K562 (cell line): Measurements from ENCODE around the gene UNC13A. TPM values are rescaled to one million over a fixed set of nuclear protein-coding genes. Genes with fewer than 3 reads are reported as not detected.
A peak's percentile ranks its signal among the peaks of the same experiment; 100 is the strongest.

Source experiments
- BRD9 ChIP-seq: fragments of 450-650 bp; IDR thresholded peaks from 2 replicates; pipeline ENCODE4 v1.6.1; 2018; ENCODE audit warnings: low read depth; ENCODE audit not compliant: partially characterized antibody
- CBX5 ChIP-seq: IDR thresholded peaks from 2 replicates; pipeline ENCODE4 v1.6.1; 2014; ENCODE audit warnings: low read depth, borderline replicate concordance
- ETS1 ChIP-seq: conservative IDR thresholded peaks from 2 replicates; pipeline ENCODE4 v1.6.1; 2011; ENCODE audit warnings: low read depth, mild to moderate bottlenecking, low read length; ENCODE audit not compliant: control insufficient read depth
- HMGN3 ChIP-seq: IDR thresholded peaks from 2 replicates; pipeline ENCODE4 v1.6.1; 2011; ENCODE audit warnings: borderline replicate concordance, low read depth, mild to moderate bottlenecking, mixed read lengths, low read length; ENCODE audit not compliant: insufficient read length; ENCODE audit errors: extremely low read depth
- RERE ChIP-seq: sonication (generic); formaldehyde crosslinking; IDR thresholded peaks from 2 replicates; pipeline ENCODE4 v1.8.0; 2023; ENCODE audit warnings: missing genetic modification reagents, mild to moderate bottlenecking, borderline replicate concordance
- SMARCA4 ChIP-seq: fragments of 450-650 bp; IDR thresholded peaks from 2 replicates; pipeline ENCODE4 v1.6.1; 2016
- TOE1 ChIP-seq, 2 experiments: fragments of 450-650 bp in 1 of 2; sonication (generic) in 1 of 2; formaldehyde crosslinking in 1 of 2; IDR thresholded peaks; 2 replicates each; pipeline versions ENCODE4 v1.7.1 to v1.8.0; 2016 to 2022; ENCODE audit warnings: borderline replicate concordance in 2 of 2, mild to moderate bottlenecking in 2 of 2, antibody characterized with exemption in 1 of 2, inconsistent platforms in 1 of 2, low read depth in 1 of 2, missing genetic modification reagents in 1 of 2, moderate library complexity in 1 of 2
- TSHZ1 ChIP-seq: fragments of 250-450 bp; sonication (Bioruptor Pico); IDR thresholded peaks from 2 replicates; pipeline ENCODE4 v1.4.0; 2020; ENCODE audit warnings: mild to moderate bottlenecking, moderate library complexity
- ZHX1 ChIP-seq: fragments of 150-350 bp; conservative IDR thresholded peaks from 2 replicates; pipeline ENCODE4 v1.6.1; 2014; ENCODE audit warnings: low read length
- ZNF740 ChIP-seq, 3 experiments: fragments of 200-800 bp in 1 of 3; sonication (Bioruptor generic) in 1 of 3; sonication (generic) in 1 of 3; formaldehyde crosslinking in 1 of 3; IDR thresholded peaks; 2 replicates each; pipeline versions ENCODE4 v1.6.1 to v1.8.0; 2016 to 2022; ENCODE audit warnings: mild to moderate bottlenecking in 2 of 3, missing compliant biosample characterization in 2 of 3, missing genetic modification characterization in 2 of 3, missing genetic modification reagents in 1 of 3
- ZNF830 ChIP-seq: fragments of 250-450 bp; sonication (Bioruptor Pico); IDR thresholded peaks from 2 replicates; pipeline ENCODE4 v1.5.0; 2021; ENCODE audit warnings: mild to moderate bottlenecking
- polyA plus RNA-seq, 8 experiments: library from polyadenylated mRNA; depleted of rRNA in 4 of 8; stranded (reverse) in 5 of 8; unstranded in 3 of 8; fragments of >200 nt; fragmentation: Nextera tagmentation in 2 of 8; fragmentation: Illumina TruSeq in 1 of 8; extraction: Ambion mirVana in 2 of 8; extraction: Trizol in 1 of 8; gene quantifications; 2 replicates each; pipeline versions ENCODE4 v1.2.1 to v1.2.3, GENCODE V29; 2011 to 2014; ENCODE audit warnings: inconsistent platforms in 1 of 8, missing spikeins in 1 of 8
- total RNA-seq, 7 experiments: library from RNA; depleted of rRNA in 6 of 7; stranded (reverse); fragments of >200 nt in 6 of 7; fragmentation: Illumina TruSeq in 2 of 7; extraction: Trizol in 2 of 7; gene quantifications; 2 replicates each; pipeline versions ENCODE4 v1.2.1 to v1.2.3, GENCODE V29; 2011 to 2021; ENCODE audit warnings: low replicate concordance in 1 of 7

The UNC13A gene
- total and polyA plus RNA-seq, 9 of the 15 experiments (the other 6 are each of a cell fraction or from before 2014, with no cell fraction given), result 0.03 to 1.0 (median 0.25) TPM

- TF ChIP-seq ETS1, result 0 out of 2 replicates have a peak, but pooled peaks have one; percentile 32
- TF ChIP-seq HMGN3, result no peak
- no peak for TF ChIP-seq ZNF830 (CRISPR knock-in tag)
- no peak; the same call in 1 of the 2 replicates for TF ChIP-seq TOE1 (IDR thresholded peaks at IDR 0.05; ENCODE audit: borderline replicate concordance)
- TF ChIP-seq TOE1 (CRISPR knock-in tag; IDR thresholded peaks at IDR 0.05; ENCODE audit: borderline replicate concordance, low read depth), result no peak
- 0 out of 2 replicates have a peak, but pooled peaks have one; percentile 5 for TF ChIP-seq SMARCA4
- no peak for TF ChIP-seq ZNF740 (CRISPR knock-in tag; IDR thresholded peaks at IDR 0.05)
- TF ChIP-seq ZNF740 (tag; IDR thresholded peaks at IDR 0.05), result peak in 1 of 2 experiments; percentile 48; a peak in 1 of 4 replicates
- TF ChIP-seq CBX5, result no peak
- no peak for TF ChIP-seq ZHX1
- TF ChIP-seq BRD9, result no peak
- TF ChIP-seq TSHZ1 (CRISPR knock-in tag), result no peak
- no peak for TF ChIP-seq RERE (CRISPR knock-in tag)
Measured at GRCh38 chr19:17616686-17616960, 71.5 kb downstream of the UNC13A start (continued).
